HEK293 (cell line): Measurements from ENCODE around the gene CD40.

ENCODE experiments used
- CTCF ChIA-PET: fragments of 350-600 bp; formaldehyde crosslinking; extraction: SDS; loops from one replicate; lab custom pipeline; 2021; ENCODE audit warnings: antibody characterized with exemption; lab: Yijun Ruan, JAX
- POLR2A ChIA-PET: fragments of 300-600 bp; formaldehyde crosslinking; extraction: SDS; loops from one replicate; lab custom pipeline; 2020; ENCODE audit warnings: antibody characterized with exemption, inconsistent platforms; lab: Yijun Ruan, JAX
- H3K27ac ChIP-seq: fragments of 200-500 bp; sonication (Bioruptor generic); 2 replicates; pipeline ENCODE4 v1.5.1; 2014; ENCODE audit warnings: low read depth, low read length, control low read depth, inconsistent platforms; ENCODE audit errors: extremely low read depth
- H3K36me3 ChIP-seq, 2 experiments: fragments of 200-500 bp in 1 of 2; sonication (Bioruptor generic) in 1 of 2; 1 replicate in 1 of 2; 2 replicates in 1 of 2; pipeline ENCODE4 v1.5.1; 2014 to 2017; ENCODE audit warnings: inconsistent platforms in 2 of 2, low read length in 2 of 2; ENCODE audit not compliant: control insufficient read depth in 2 of 2, insufficient read depth in 1 of 2
- H3K4me1 ChIP-seq: fragments of 200-500 bp; sonication (Bioruptor generic); 2 replicates; pipeline ENCODE4 v1.5.1; 2014; ENCODE audit warnings: mild to moderate bottlenecking, low read length, inconsistent platforms; ENCODE audit not compliant: control insufficient read depth, insufficient read depth
- H3K4me3 ChIP-seq: 2 replicates; pipeline ENCODE4 v1.5.1; 2011; ENCODE audit warnings: low read depth, mild to moderate bottlenecking, control low read depth, low read length, moderate library complexity
- H3K9me3 ChIP-seq: fragments of 200-500 bp; sonication (Bioruptor generic); 2 replicates; pipeline ENCODE4 v1.5.1; 2014; ENCODE audit warnings: low read depth, low read length, inconsistent platforms; ENCODE audit not compliant: control insufficient read depth, insufficient read depth
- EGR2 ChIP-seq: fragments of 450-650 bp; formaldehyde crosslinking; IDR thresholded peaks from 2 replicates; pipeline ENCODE4 v1.5.1; 2016; ENCODE audit warnings: low read depth, missing biosample characterization, missing genetic modification characterization
- GLIS1 ChIP-seq: fragments of 450-650 bp; formaldehyde crosslinking; IDR thresholded peaks from 2 replicates; pipeline ENCODE4 v1.5.1; 2016; ENCODE audit warnings: missing biosample characterization, missing genetic modification characterization
- GLIS2 ChIP-seq: fragments of 450-650 bp; formaldehyde crosslinking; IDR thresholded peaks from 2 replicates; pipeline ENCODE4 v1.5.1; 2016; ENCODE audit warnings: missing biosample characterization, missing genetic modification characterization
- KLF17 ChIP-seq: fragments of 450-650 bp; formaldehyde crosslinking; IDR thresholded peaks from 2 replicates; pipeline ENCODE4 v1.5.1; 2016; ENCODE audit warnings: missing biosample characterization, missing genetic modification characterization
- MYNN ChIP-seq: fragments of 450-650 bp; formaldehyde crosslinking; IDR thresholded peaks from 2 replicates; pipeline ENCODE4 v1.5.1; 2016; ENCODE audit warnings: missing biosample characterization, missing genetic modification characterization, borderline replicate concordance
- ZBTB1 ChIP-seq: fragments of 450-650 bp; formaldehyde crosslinking; IDR thresholded peaks from 2 replicates; pipeline ENCODE4 v1.5.1; 2016; ENCODE audit warnings: missing biosample characterization, missing genetic modification characterization
- ZBTB21 ChIP-seq: fragments of 450-650 bp; formaldehyde crosslinking; IDR thresholded peaks from 2 replicates; pipeline ENCODE4 v1.5.1; 2017; ENCODE audit warnings: missing biosample characterization, missing genetic modification characterization
- ZBTB26 ChIP-seq: fragments of 450-650 bp; formaldehyde crosslinking; optimal IDR thresholded peaks from 2 replicates; pipeline ENCODE3; 2016; ENCODE audit warnings: missing biosample characterization, mild to moderate bottlenecking, missing genetic modification characterization
- ZBTB6 ChIP-seq: fragments of 450-650 bp; formaldehyde crosslinking; IDR thresholded peaks from 2 replicates; pipeline ENCODE4 v1.5.1; 2017; ENCODE audit warnings: missing biosample characterization, missing genetic modification characterization
- ZFHX2 ChIP-seq: fragments of 450-650 bp; formaldehyde crosslinking; conservative IDR thresholded peaks from 2 replicates; pipeline ENCODE4 v1.5.1; 2016; ENCODE audit warnings: missing biosample characterization, missing genetic modification characterization
- ZIC2 ChIP-seq: fragments of 450-650 bp; formaldehyde crosslinking; IDR thresholded peaks from 2 replicates; pipeline ENCODE4 v1.5.1; 2016; ENCODE audit warnings: missing biosample characterization, missing genetic modification characterization
- ZNF133 ChIP-seq: fragments of 450-650 bp; formaldehyde crosslinking; IDR thresholded peaks from 2 replicates; pipeline ENCODE4 v1.5.1; 2016; ENCODE audit warnings: missing biosample characterization, missing genetic modification characterization
- ZNF174 ChIP-seq: fragments of 450-650 bp; formaldehyde crosslinking; IDR thresholded peaks from 2 replicates; pipeline ENCODE4 v1.5.0; 2017; ENCODE audit warnings: missing biosample characterization, mild to moderate bottlenecking, missing genetic modification characterization
- ZNF221 ChIP-seq: fragments of 450-650 bp; formaldehyde crosslinking; IDR thresholded peaks from 2 replicates; pipeline ENCODE4 v1.5.1; 2017; ENCODE audit warnings: missing biosample characterization, missing genetic modification characterization, borderline replicate concordance
- ZNF426 ChIP-seq: fragments of 450-650 bp; formaldehyde crosslinking; IDR thresholded peaks from 2 replicates; pipeline ENCODE4 v1.5.1; 2017; ENCODE audit warnings: missing biosample characterization, missing genetic modification characterization, mild to moderate bottlenecking, inconsistent platforms, moderate library complexity
- ZNF549 ChIP-seq: fragments of 450-650 bp; IDR thresholded peaks from 2 replicates; pipeline ENCODE4 v1.5.1; 2018; ENCODE audit warnings: missing biosample characterization, missing genetic modification characterization, mild to moderate bottlenecking, inconsistent platforms, moderate library complexity
- ZNF555 ChIP-seq: fragments of 450-650 bp; formaldehyde crosslinking; conservative IDR thresholded peaks from 2 replicates; pipeline ENCODE4 v1.5.1; 2017; ENCODE audit warnings: missing biosample characterization, mild to moderate bottlenecking, missing genetic modification characterization, inconsistent platforms
- ZNF660 ChIP-seq: fragments of 450-650 bp; IDR thresholded peaks from 2 replicates; pipeline ENCODE4 v1.5.1; 2018; ENCODE audit warnings: missing biosample characterization, mild to moderate bottlenecking, missing genetic modification characterization
- ZNF768 ChIP-seq: fragments of 450-650 bp; formaldehyde crosslinking; IDR thresholded peaks from 2 replicates; pipeline ENCODE4 v1.5.1; 2018; ENCODE audit warnings: missing biosample characterization, mild to moderate bottlenecking, missing genetic modification characterization

CD40 gene

DNA sequence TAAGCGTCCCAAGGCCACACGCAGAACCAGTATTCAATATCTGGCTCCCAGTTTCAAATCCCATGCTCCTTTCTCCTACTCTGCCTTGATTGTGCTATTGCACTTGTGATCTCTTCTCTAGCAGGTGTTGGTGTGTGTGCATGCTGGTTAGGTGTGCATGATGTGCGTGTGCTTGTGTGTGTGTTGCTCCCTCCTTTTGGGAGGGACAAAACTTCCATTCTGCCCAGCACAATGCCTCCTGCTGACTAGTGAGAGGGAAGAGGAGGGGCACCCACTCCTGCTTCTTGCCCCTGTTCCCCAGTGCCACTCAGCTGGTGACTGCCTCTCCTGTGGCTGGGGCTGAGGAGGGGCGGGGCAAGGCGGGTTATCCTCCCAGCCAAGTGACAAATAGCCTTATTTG is 19.7 kb downstream of the CD40 start:
- Histone ChIP-seq H3K36me3 (no peaks in the 10 kb centered on the region), H3K4me1 (no peaks in the 10 kb centered on the region), H3K27ac (no peak overlapping the region), H3K9me3 (no peaks in the 10 kb centered on the region), H3K4me3 (no peak overlapping the region)
- TF ChIP-seq ZNF133 (tag by site-specific recombination) (peak; percentile 96), ZNF426 (tag by site-specific recombination) (no peak), ZIC2 (tag by site-specific recombination) (peak; percentile 60), KLF17 (tag by site-specific recombination) (peak; percentile 69; the same call in 1 of the 2 replicates)
- ChIA-PET POLR2A (no interaction called here), CTCF (interaction anchor here (1.0 kb wide), 1 partner anchor 8 kb away, joined by 3 read pairs; no protein-coding TSS in a partner anchor)

- TF ChIP-seq ZBTB1 (tag by site-specific recombination) = no peak
- no peak for TF ChIP-seq ZNF549
- 0 out of 2 replicates have a peak, but pooled peaks have one; percentile 20 for TF ChIP-seq GLIS2 (tag by site-specific recombination)
- no peak for TF ChIP-seq ZNF174
- no peak for TF ChIP-seq MYNN (tag by site-specific recombination)
- no peak for TF ChIP-seq ZNF221
- no peak for TF ChIP-seq ZNF768
- Histone ChIP-seq H3K4me1 (no peaks in the 10 kb centered on the region), H3K4me3 (no peak overlapping the region), H3K36me3 (no peaks in the 10 kb centered on the region), H3K9me3 (no peaks in the 10 kb centered on the region), H3K27ac (no peak overlapping the region)
- POLR2A ChIA-PET = no interaction called here
- CTCF ChIA-PET = interaction anchor here (0.6 to 0.7 kb wide), 2 partner anchors 23 to 160 kb away, joined by 3 to 6 read pairs; no protein-coding TSS in a partner anchor
These were observed 21.3 kb downstream of the CD40 start for GRCh38 chr20:46139266-46139889.

DNA sequence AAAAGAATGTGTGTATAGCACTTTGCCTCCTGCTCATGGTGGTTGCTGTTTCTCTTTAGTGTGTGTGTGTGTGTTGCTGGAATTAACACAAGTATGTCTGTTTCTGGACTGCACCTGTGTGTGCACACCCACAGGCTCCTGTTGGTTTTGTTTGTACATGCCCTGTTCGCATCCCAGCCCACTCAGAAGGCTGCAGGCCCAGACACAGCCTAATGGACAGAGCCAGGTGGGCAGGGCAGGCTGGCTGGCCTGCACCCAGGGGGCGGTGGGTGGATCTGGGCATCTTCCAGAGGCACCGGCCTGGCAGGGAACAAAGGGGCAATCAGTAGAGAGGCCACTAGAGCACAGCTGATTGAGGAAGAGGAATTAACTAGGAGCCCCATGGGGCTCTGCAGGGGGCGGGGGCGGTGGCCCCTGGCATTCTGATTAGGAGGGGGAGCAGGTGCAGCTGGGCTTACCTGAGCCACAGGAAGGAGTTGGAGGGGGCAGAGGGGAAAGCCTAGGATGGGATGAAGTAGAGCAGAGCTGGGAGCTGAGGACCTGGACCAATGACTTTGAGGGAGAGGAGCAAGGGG is 21.9 kb downstream of the CD40 start:
- CTCF ChIA-PET = interaction anchor here (0.7 to 2.5 kb wide), 3 partner anchors 11 to 209 kb away, joined by 3 to 8 read pairs (median 3); no protein-coding TSS in a partner anchor
- POLR2A ChIA-PET = no interaction called here
- no peaks in the 10 kb centered on the region for H3K9me3 ChIP-seq
- no peak overlapping the region for H3K27ac ChIP-seq
- TF ChIP-seq GLIS1 (tag by site-specific recombination) = peak; percentile 75
- no peak for TF ChIP-seq ZBTB26 (tag by site-specific recombination)
- TF ChIP-seq EGR2 = peak; percentile 92
- TF ChIP-seq ZFHX2 = peak; percentile 94
- no peak for TF ChIP-seq ZNF555 (tag by site-specific recombination)
- TF ChIP-seq ZNF660 (tag by site-specific recombination) = no peak
- peak; percentile 69 for TF ChIP-seq ZIC2 (tag by site-specific recombination)
- no peak for TF ChIP-seq ZBTB6 (tag by site-specific recombination)
- TF ChIP-seq GLIS2 (tag by site-specific recombination) = 0 out of 2 replicates have a peak, but pooled peaks have one; percentile 36
- no peak for TF ChIP-seq ZBTB21 (tag by site-specific recombination)
- no peaks in the 10 kb centered on the region for H3K36me3 ChIP-seq
- no peak overlapping the region for H3K4me3 ChIP-seq
- no peaks in the 10 kb centered on the region for H3K4me1 ChIP-seq
